ENCODE data around the gene NR6A1.

Gene NR6A1

DNA sequence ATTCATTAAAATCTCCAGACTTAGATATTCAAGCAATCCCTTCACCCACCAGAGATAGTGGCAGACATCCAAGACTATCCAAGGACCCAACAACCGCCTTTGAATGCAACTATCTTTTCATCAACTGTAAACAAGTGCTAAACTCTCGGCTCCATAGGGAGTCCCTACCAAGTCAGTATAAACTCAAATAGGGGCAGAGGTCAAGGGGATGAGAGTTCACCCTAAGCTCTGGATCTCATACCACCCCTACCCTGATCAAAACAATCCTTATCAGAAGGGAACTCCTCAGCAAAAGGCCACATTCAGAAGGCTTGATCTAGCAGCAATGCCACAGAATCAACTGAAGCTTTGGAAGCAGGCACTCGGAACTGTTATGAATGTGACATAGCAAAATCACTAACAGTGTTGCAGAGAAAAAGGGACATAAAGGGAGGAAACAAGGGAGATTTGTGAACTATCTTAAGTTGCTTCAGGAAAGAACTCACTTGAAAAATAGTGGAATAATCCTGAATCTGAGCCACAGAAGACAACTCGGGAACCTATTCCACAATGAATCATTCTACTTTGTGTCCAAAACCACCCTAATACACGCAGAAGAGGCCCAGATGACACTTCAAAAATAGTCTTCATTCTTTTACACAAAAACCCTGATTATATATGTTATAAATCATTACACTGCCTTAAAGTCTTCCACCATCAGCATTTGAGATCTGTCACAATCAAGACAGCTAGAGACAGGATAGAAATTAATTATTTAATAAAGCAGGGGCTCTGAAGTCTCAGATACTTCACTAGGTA is 49.8 kb downstream of the NR6A1 start:
- DNase-seq, result no peak

GRCh38 chr9:124720429-124721108 is 50.5 kb downstream of the NR6A1 start:
- no peak for DNase-seq

GRCh38 chr9:124718928-124719327 is 52.2 kb downstream of the NR6A1 start:
- DNase-seq, result no peak

DNA sequence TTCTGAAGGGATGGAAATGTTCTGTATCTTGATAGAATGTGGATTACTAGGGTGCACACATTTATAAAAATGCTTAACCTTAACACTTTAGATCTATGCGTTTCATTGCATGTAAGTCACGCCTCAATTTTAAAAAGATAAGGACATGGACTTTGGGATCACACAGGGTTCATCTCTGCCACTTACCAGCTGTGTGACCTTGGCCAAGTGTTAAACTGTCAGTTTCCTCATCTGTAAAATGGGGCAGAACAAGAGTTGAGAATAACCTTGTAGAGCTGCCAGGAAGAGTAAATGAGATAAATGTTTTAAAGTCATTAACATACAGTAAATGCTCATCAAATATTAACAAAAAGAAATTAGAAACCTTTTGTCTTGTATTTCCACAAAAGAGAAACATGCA is 53.5 kb downstream of the NR6A1 start:
- no peak for DNase-seq

- DNase-seq, result no peak
These were observed 54.3 kb downstream of the NR6A1 start for GRCh38 chr9:124716808-124717207.

- DNase-seq, result no peak
These were observed 60.3 kb downstream of the NR6A1 start for GRCh38 chr9:124710766-124711165.

GRCh38 chr9:124709292-124709690 is 61.8 kb downstream of the NR6A1 start:
- no peak for DNase-seq

DNA sequence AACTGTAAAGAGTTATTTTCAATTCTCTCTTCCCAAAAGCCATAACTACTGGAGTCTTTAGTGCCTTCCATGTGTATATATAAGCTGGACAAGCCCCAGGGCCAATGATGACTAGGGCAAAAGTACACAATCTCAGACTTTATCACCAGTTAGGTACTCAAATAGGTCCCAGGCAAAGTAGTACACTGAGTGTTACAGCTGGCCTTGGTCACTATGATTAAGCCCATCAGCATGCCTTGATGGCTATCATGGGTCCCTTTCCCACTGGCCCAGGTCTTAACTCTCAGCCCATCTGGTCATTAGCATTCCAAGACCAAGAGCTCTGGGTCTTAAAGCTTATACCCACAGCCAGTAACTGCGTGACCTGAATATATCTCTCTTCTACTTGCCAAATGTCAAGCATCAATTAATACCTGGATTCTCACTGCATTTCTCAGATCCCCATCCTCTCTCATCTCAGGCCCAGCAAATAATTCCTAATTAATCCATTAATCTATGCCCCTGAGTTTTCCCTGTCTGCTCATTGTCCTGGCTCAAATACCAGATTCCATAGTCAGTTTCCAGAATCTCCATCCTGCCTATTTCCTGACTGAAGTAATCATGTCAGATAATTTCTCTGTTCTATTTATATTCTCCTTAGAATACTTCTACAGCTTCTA is 62.3 kb downstream of the NR6A1 start:
- no peak for DNase-seq

- no peak for DNase-seq
These were observed 63.0 kb downstream of the NR6A1 start for GRCh38 chr9:124708074-124708473.

DNA sequence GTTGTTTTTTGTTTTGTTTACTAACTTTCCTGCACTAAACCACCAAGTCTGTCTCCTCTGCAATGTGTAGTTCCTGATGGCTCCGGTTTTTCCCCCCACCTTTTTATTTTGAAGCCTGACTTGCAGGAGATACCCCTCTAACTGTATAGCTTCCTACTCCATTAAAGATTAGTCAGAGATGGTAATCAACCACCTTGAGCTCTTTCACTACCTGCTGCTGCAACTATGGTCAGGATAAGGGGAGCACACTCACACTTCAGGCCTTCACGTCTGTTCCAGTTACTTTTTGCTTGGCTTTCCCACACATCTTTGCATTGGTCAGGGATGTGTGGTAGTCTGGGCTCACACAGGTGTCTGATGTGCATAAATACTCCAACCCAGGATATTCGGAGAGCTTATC is 63.4 kb downstream of the NR6A1 start:
- no peak for DNase-seq

DNA sequence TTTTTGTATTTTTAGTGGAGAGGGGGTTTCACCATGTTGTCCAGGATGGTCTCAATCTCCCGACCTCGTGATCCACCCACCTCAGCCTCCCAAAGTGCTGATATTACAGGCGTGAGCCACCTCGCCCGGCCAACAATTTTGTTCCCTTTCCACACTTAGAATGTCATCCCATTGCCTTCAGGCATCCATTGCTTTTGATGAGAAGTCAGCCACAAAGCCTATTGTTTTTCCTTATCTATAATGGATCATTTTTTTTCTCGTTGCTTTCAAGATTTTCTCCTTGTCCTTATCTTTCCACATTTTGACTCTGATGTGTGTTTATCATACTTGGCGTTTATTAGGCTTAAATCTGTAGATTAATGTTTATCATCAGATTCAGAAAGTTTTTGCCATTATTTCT is 64.4 kb downstream of the NR6A1 start:
- no peak for DNase-seq

- no peak for DNase-seq
These were observed 71.5 kb downstream of the NR6A1 start for GRCh38 chr9:124699575-124699974.

- DNase-seq, result no peak
These were observed 72.8 kb downstream of the NR6A1 start for GRCh38 chr9:124698265-124698664.

DNA sequence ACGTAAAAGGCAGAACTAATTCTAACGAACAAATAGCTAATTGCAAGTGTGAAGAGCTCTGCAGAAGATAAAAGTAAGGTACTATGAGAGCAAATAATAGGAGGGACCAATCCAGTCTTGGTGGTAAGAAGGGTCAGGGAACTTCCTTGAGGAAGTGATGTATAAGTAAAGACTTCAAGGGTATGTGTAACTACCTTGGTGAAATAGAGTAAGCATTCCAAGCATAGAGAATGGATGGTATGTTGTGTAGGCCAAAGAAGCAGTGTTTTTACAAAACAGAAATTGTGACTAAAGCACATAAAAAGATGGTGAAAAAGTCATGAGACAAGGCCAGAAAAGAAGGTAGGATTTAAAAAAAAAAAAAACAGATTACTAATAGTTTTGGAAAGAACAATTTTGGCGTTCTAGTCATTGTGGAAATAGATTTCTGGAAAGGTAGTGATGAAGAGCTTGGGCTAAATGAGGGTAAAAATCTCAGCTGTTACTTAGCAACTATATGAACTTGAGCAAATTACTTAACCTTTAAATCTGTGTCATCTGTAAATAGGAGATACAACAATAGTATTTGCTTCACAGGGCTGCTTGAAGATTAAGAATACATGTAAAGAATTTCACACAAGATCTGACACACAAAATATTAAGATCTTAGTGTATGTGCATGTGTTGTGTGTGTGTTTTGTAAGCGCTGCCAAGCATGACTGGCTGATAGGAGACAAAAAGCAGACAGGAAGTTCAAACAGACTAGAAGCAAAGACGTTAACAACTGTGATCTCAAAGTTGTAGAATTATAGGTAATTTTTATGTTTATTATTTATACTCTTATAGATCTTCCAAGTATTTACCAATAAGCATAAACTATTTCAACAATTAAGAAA is 73.5 kb downstream of the NR6A1 start:
- DNase-seq, result no peak

GRCh38 chr9:124696101-124696500 is 75.0 kb downstream of the NR6A1 start:
- no peak for DNase-seq

DNA sequence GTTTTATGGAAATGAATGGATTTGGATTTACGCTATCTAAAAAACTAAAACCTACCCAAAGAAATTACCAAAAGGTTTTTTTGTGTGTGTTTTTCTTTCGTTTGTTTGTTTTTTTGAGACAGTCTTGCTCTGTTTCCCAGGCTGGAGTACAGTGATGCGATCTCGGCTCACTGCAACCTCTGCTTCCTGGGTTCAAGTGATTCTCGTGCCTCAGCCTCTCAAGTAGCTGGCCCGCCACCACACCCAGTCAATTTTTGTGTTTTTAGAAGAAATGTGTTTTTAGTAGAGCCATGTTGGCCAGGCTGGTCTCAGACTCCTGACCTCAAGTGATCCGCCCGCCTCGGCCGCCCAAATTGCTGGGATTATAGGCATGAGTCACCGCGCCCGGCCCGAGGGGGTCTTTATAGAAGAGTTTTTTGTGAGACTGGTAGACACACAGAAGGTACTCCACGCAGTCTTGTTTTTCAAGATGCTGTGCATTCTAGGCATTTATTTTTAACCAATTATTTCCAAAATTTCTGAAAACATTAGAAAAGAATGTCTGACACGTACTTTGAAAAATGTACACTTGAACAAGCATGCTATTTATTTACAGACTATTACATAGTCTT is 75.7 kb downstream of the NR6A1 start:
- no peak for DNase-seq

- DNase-seq, result no peak
These were observed 76.5 kb downstream of the NR6A1 start for GRCh38 chr9:124694414-124695279.

DNA sequence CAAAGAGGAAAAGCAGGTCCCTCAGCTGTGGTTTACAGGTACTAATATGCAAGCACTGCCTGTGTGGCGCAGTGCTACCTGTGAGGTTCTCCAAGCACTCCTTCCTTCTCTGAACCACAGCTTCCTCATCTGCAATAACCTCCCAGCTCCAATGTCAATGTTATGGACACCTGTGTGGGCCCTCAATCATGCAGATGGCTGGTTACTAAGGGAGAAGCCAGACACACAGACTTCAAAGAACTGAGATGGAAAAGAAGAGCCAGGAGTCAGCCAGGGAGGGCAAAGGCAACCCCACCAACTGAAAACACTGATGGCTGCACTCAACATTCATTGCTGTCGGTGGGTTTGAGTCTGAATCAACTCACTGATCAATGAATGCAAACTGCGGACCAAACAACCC is 77.7 kb downstream of the NR6A1 start:
- DNase-seq, result no peak

GRCh38 chr9:124688238-124688904 is 82.7 kb downstream of the NR6A1 start:
- no peak for DNase-seq

DNA sequence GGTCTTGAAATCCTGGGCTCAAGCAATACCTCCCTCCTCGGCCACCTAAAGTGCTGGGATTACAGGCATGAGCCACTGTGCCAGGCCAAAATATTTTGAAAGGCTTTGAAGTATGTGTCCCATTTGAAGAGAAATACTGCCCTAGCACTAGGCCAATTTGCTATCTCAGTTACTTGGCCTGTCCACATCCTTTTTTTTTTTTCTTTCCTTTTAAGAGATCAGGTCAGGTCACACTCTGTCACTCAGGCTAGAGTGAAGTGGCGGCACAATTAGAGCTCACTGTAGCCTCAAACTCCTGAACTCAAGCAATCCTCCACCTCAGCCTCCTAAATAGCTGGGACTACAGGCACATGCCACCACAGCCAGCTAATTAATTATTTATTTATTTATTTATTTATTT is 84.2 kb downstream of the NR6A1 start:
- no peak for DNase-seq

DNA sequence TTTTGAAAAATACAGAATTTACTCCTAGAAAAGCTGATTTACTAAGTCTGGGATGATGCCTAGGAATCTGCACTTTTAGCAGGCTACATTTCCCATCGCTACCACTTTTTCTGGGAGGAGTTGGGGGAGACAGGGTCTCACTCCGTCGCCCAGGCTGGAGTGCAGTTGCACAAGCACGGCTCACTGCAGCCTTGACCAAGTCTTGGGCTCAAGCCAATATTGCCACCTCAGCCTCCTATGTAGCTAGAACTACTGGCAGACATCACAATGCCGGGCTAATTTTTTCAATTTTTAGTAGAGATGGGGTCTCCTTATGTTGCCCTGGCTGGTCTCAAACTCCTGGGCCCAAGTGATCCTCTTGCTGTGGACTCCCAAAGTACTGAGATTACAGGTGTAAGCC is 85.9 kb downstream of the NR6A1 start:
- no peak for DNase-seq

Measured in cerebellar nuclear complex (tissue), 1 donor.